Stimulated activated naive CD4-positive, alpha-beta T cell treated with Interleukin-2 at 50 U/mL for 16 hours (primary cell): ENCODE data around the gene PPM1M.

Experiments used
- DNase-seq: peaks from one replicate; lab custom pipeline; 2025; lab: John Stamatoyannopoulos, UW

PPM1M gene

GRCh38 chr3:52230889-52231499 is 14.6 kb upstream of the PPM1M start:
- DNase-seq: no peak

- peak; percentile 80 for DNase-seq
These were observed 13.9 kb upstream of the PPM1M start for GRCh38 chr3:52231502-52232278.

- no peak for DNase-seq
These were observed 13.1 kb upstream of the PPM1M start for GRCh38 chr3:52232279-52233107.

GRCh38 chr3:52233108-52233591 is 12.4 kb upstream of the PPM1M start:
- DNase-seq: no peak

- DNase-seq: no peak
These were observed 11.6 kb upstream of the PPM1M start for GRCh38 chr3:52233968-52234367.

GRCh38 chr3:52234516-52235447 is 10.8 kb upstream of the PPM1M start:
- no peak for DNase-seq

- no peak for DNase-seq
These were observed 9.1 kb upstream of the PPM1M start for GRCh38 chr3:52236424-52236886.

GRCh38 chr3:52237006-52237656 is 8.4 kb upstream of the PPM1M start:
- no peak for DNase-seq

GRCh38 chr3:52237657-52238172 is 7.8 kb upstream of the PPM1M start:
- DNase-seq: no peak

GRCh38 chr3:52238193-52238760 is 7.3 kb upstream of the PPM1M start:
- no peak for DNase-seq

- peak; percentile 89 for DNase-seq
These were observed 6.5 kb upstream of the PPM1M start, which contains the start of gene TWF2 for GRCh38 chr3:52238761-52239701. TWF2 (minus strand) TSS chr3:52239158; CDS start chr3:52239016, 142 bp downstream.

GRCh38 chr3:52240059-52240885 is 5.3 kb upstream of the PPM1M start:
- DNase-seq: peak; percentile 66

- no peak for DNase-seq
These were observed 4.6 kb upstream of the PPM1M start for GRCh38 chr3:52240886-52241370.

- no peak for DNase-seq
These were observed 3.5 kb upstream of the PPM1M start for GRCh38 chr3:52242039-52242438.

GRCh38 chr3:52243791-52244628 is 1.5 kb upstream of the PPM1M start:
- peak; percentile 61 for DNase-seq

- no peak for DNase-seq
These were observed 683 bp downstream of the PPM1M start for GRCh38 chr3:52246264-52246620.
